ENCODE results near the gene PARVB. TPM values are rescaled to one million over a fixed set of nuclear protein-coding genes. Genes with fewer than 3 reads are reported as not detected.

Gene PARVB
- total and polyA plus RNA-seq, 9 of the 15 experiments (the other 6 are each of a cell fraction or from before 2014, with no cell fraction given), result 1.1 to 59.2 (median 29.2) TPM

GRCh38 chr22:44197271-44197670, 173.2 kb downstream of the PARVB start:
- Histone ChIP-seq H3K9ac (ENCODE audit: insufficient read depth in 1 of 2, low read depth in 2 of 2, low read length in 2 of 2) (no peak overlapping the region), H3K36me3 (ENCODE audit: control insufficient read depth, insufficient read depth, low read length) (no peaks in the 10 kb centered on the region), H3K9me3 (replicated peaks; ENCODE audit: control insufficient read depth, insufficient read depth, low read depth, low read length) (no peaks in the 10 kb centered on the region), H4K20me1 (replicated peaks; ENCODE audit: control insufficient read depth, insufficient read depth, low read length) (no peaks in the 10 kb centered on the region; the same call in 1 of the 2 replicates), H3K4me2 (ENCODE audit: insufficient read depth, low read length) (no peak overlapping the region), H3K79me2 (ENCODE audit: control insufficient read depth, insufficient read depth, low read length) (no peaks in the 10 kb centered on the region), H3K4me1 (replicated peaks in 1 of 2; ENCODE audit: control insufficient read depth in 2 of 2, insufficient read depth in 2 of 2, low read length in 2 of 2) (peaks cover 0 to 12% of the 10 kb centered on the region in 2 experiments; a peak in 2 of 5 replicates), H3K27me3 (ENCODE audit: control insufficient read depth in 2 of 2, insufficient read depth in 2 of 2, low read length in 2 of 2) (peaks cover 3 to 14% of the 10 kb centered on the region in 2 experiments; a peak in 3 of 5 replicates), H3K27ac (ENCODE audit: extremely low read depth, low read depth, low read length) (no peak overlapping the region), H3K4me3 (no peak overlapping the region), H3K9me1 (ENCODE audit: control insufficient read depth, insufficient read depth, low read length) (no peaks in the 10 kb centered on the region), H2AFZ (ENCODE audit: low read depth, low read length) (no peak overlapping the region)
- ChIA-PET POLR2A (no interaction called here), CTCF (ENCODE audit: low intra/inter-chr PET ratio) (no interaction called here)
- FAIRE-seq (no peak), ATAC-seq (no peak), DNase-seq (ENCODE audit: extremely low read depth in 1 of 4, low spot score in 3 of 4) (no peak)
- in situ Hi-C loops (cut with MboI) (no loop called here), intact Hi-C loops (cut with micrococcal nuclease) (no loop called here)
- no TSS peak for BruUV-seq (replicated peaks)
- 6% methylated on average over 2 of the region's 2 CpGs for WGBS (ENCODE audit: insufficient coverage, low coverage, missing lambda C conversion rate)
- TF ChIP-seq ZKSCAN1 (IDR thresholded peaks at IDR 0.05; ENCODE audit: low read depth, low read length), result peak; percentile 65
- no peak for TF ChIP-seq TFAM (CRISPR knock-in tag; conservative IDR thresholded peaks at IDR 0.05)
- peak; percentile 57 for TF ChIP-seq ZFP36 (IDR thresholded peaks at IDR 0.05; ENCODE audit: low read depth, low read length, partially characterized antibody)
- TF ChIP-seq MITF (IDR thresholded peaks at IDR 0.05), result no peak
- 0 out of 2 replicates have a peak, but pooled peaks have one; percentile 54 for TF ChIP-seq SMARCA5 (IDR thresholded peaks at IDR 0.05)
- TF ChIP-seq NR3C1 (CRISPR knock-in tag; IDR thresholded peaks at IDR 0.05), result no peak
- peak; percentile 66 for TF ChIP-seq RBM25 (IDR thresholded peaks at IDR 0.05; ENCODE audit: low read depth, low read length, severe bottlenecking)
- peak; percentile 63; the same call in 1 of the 2 replicates for TF ChIP-seq BCOR (IDR thresholded peaks at IDR 0.05)
